ENCODE data around the gene CACNB2. TPM values are rescaled to one million over a fixed set of nuclear protein-coding genes. Genes with fewer than 3 reads are reported as not detected.

CACNB2 gene
- total and polyA plus RNA-seq, 2 of the 13 experiments (the other 11 are each of a cell fraction or from before 2014, with no cell fraction given), result not detected

DNA sequence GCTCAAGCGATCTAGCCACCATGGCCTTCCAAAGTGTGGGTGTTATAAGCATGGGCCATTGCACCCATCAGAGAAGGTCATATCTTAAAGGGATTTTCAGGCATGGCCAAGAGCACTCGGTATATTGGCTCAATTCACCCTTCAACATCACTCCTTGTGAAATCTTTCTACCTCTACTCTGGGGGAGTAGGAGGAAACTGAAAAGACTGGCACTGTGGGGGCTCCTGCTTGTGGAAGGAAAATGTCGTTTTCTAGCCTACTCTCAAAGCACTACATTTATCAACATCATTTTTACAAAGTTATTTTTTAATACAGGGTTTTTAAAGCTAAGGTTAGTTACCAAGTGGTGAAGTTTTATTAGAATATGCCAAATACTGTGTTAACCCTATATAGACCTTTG, 42.0 kb upstream of the CACNB2 start (continued):
- TF ChIP-seq PHF20 (CRISPR knock-in tag; IDR thresholded peaks at IDR 0.05), result no peak
- no peak for TF ChIP-seq ZNF33A (CRISPR knock-in tag; IDR thresholded peaks at IDR 0.05; ENCODE audit: borderline replicate concordance)
- TF ChIP-seq MYNN (CRISPR knock-in tag; IDR thresholded peaks at IDR 0.05; ENCODE audit: low read depth), result no peak
- TF ChIP-seq, protein P1, sequence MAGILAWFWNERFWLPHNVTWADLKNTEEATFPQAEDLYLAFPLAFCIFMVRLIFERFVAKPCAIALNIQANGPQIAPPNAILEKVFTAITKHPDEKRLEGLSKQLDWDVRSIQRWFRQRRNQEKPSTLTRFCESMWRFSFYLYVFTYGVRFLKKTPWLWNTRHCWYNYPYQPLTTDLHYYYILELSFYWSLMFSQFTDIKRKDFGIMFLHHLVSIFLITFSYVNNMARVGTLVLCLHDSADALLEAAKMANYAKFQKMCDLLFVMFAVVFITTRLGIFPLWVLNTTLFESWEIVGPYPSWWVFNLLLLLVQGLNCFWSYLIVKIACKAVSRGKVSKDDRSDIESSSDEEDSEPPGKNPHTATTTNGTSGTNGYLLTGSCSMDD (CRISPR knock-in tag; IDR thresholded peaks at IDR 0.05), result no peak

DNA sequence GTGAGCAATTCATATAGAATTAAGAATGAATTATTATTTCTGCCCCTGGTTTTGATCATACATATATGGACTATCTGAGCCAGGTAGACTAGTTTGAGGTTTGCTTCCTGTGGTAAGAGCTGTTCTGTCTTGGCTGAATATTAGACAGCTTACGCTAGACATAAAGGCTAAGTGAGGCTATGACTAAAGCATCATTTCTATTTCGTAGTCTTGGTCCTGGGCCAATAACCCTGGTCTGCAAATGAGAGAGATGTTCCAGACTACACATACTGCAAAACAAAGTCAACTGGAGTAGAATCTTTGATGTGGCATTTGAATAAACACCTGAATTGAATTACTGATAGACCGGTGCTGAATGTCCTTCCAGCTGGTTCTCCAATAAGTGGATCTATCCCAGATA, 40.8 kb upstream of the CACNB2 start:
- no peaks in the 10 kb centered on the region for H3K4me1 ChIP-seq (ENCODE audit: insufficient read depth, low read length)
- no peak overlapping the region for H2AFZ ChIP-seq (ENCODE audit: low read length)
- ATAC-seq (no peak), FAIRE-seq (no peak), DNase-seq (ENCODE audit: low spot score) (no peak)
- H3K36me3 ChIP-seq (replicated peaks in 1 of 2; ENCODE audit: control insufficient read depth in 1 of 2, insufficient read depth in 2 of 2, low read length in 2 of 2), result no peaks in the 10 kb centered on the region
- ChIA-PET POLR2A (no interaction called here), CTCF (ENCODE audit: low intra/inter-chr PET ratio, low total read pairs) (no interaction called here)
- no TSS peak for BruUV-seq (replicated peaks)
- H3K27me3 ChIP-seq (ENCODE audit: control insufficient read depth in 1 of 2, insufficient read depth in 2 of 2, low read length in 2 of 2), result 0 out of 5 replicates have a peak, but pooled peaks cover 0 to 4% of the 10 kb centered on the region in 2 experiments
- in situ Hi-C loops (cut with HindIII; ENCODE audit: extremely low pct_ligation_motif_present, low pct_unique_long_range_greater_than_20kb) (no loop called here), intact Hi-C loops (cut with micrococcal nuclease; ENCODE audit: unreplicated experiment) (no loop called here)
- no peak overlapping the region for H3K4me3 ChIP-seq (replicated peaks in 1 of 3; ENCODE audit: insufficient read depth in 1 of 3, low read depth in 2 of 3, low read length in 3 of 3)
- H4K20me1 ChIP-seq (ENCODE audit: insufficient read depth, low read length), result no peaks in the 10 kb centered on the region
- TF ChIP-seq, protein P2, sequence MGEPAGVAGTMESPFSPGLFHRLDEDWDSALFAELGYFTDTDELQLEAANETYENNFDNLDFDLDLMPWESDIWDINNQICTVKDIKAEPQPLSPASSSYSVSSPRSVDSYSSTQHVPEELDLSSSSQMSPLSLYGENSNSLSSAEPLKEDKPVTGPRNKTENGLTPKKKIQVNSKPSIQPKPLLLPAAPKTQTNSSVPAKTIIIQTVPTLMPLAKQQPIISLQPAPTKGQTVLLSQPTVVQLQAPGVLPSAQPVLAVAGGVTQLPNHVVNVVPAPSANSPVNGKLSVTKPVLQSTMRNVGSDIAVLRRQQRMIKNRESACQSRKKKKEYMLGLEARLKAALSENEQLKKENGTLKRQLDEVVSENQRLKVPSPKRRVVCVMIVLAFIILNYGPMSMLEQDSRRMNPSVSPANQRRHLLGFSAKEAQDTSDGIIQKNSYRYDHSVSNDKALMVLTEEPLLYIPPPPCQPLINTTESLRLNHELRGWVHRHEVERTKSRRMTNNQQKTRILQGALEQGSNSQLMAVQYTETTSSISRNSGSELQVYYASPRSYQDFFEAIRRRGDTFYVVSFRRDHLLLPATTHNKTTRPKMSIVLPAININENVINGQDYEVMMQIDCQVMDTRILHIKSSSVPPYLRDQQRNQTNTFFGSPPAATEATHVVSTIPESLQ (CRISPR knock-in tag; conservative IDR thresholded peaks at IDR 0.05), result no peak
- TF ChIP-seq SRSF1 (optimal IDR thresholded peaks at IDR 0.05; ENCODE audit: low read depth, low read length) (no peak), RAD51 (IDR thresholded peaks at IDR 0.05; ENCODE audit: borderline replicate concordance) (no peak)
- TF ChIP-seq, protein P3, sequence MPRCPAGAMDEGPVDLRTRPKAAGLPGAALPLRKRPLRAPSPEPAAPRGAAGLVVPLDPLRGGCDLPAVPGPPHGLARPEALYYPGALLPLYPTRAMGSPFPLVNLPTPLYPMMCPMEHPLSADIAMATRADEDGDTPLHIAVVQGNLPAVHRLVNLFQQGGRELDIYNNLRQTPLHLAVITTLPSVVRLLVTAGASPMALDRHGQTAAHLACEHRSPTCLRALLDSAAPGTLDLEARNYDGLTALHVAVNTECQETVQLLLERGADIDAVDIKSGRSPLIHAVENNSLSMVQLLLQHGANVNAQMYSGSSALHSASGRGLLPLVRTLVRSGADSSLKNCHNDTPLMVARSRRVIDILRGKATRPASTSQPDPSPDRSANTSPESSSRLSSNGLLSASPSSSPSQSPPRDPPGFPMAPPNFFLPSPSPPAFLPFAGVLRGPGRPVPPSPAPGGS (CRISPR knock-in tag; IDR thresholded peaks at IDR 0.05), result no peak
- no peak overlapping the region for H3K4me2 ChIP-seq (ENCODE audit: low read depth, low read length)
- no peak overlapping the region for H3K27ac ChIP-seq (ENCODE audit: extremely low read length, insufficient read depth, low read length)
- no peaks in the 10 kb centered on the region for H3K9me3 ChIP-seq (ENCODE audit: low read length)
- no peak overlapping the region for H3K9ac ChIP-seq (ENCODE audit: insufficient read depth, low read depth, low read length)
- no peaks in the 10 kb centered on the region for H3K79me2 ChIP-seq (ENCODE audit: insufficient read depth, low read length)
- 32% methylated on average over 3 of the region's 3 CpGs for WGBS (ENCODE audit: low lambda C conversion rate)
